Left colon (tissue), 2 donors: ENCODE results near the gene SIAE. TPM values are rescaled to one million over a fixed set of nuclear protein-coding genes. Genes with fewer than 3 reads are reported as not detected.

Source experiments
- ATAC-seq: fragments of 200-7000 bp; cut with Tn5 transposase; one replicate; pipeline ENCODE4 v1.9.1; 2020; ENCODE audit warnings: mild to moderate bottlenecking, moderate library complexity
- DNase-seq, 2 donors: peaks; one replicate each; pipeline ENCODE4 v3.0.0-alpha.2; 2020
- intact Hi-C, 2 donors: fragments of 100-400 bp; cut with DNase I in 1 of 2; cut with micrococcal nuclease in 1 of 2; formaldehyde crosslinking; loops; one replicate each; pipeline versions ENCODE4 v1.11.2 to v1.14.0; 2022; cut with DNase I, micrococcal nuclease
- total RNA-seq, 2 donors: library from RNA; stranded (reverse); fragmentation: NEBNext Ultra II Directional; extraction: Animal tissue kit (Norgen Biotek cat#: 25700); gene quantifications; one replicate each; pipeline ENCODE4 v1.2.1, GENCODE V29; 2021
- donor health status: DM: no; HTN: no; CAD: no.
- donor health status: DM: yes; HTN: yes; CAD: no.

The SIAE gene
- total RNA-seq, 2 donors from 2014 or later: 207 to 293 TPM

DNA sequence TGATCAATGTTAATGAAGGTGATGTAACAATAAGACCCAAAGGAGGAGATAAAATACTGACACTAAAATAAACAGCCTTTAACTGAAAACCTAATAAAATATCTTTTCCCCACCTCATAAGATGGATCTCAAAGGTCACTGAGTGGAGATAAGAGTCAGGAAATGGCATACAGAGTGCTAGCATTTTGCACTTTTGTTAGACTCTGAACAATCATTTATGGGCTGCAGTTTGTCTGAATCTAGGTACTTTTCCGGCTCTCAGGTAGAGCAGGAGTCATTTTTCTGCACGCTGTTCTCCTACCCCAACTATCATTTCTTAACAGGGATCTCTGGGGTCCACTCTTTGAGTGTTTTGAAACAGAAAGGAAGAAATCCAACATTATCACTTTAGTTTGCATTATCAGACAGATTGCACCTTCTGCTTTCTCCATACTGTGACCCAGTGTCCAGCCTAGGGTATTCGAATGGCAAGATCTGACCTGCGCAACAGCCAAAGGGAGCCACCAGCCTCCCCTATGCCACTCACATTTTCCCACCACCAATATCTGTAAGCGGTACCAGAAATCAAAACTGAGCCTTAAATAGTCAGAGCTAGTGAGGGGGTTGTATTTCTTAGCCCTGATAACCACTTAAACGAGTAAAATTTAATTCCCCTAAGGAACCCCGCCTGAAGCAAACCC, 863 bp downstream of the SIAE start:
- peak in 1 of 2 donors; percentile 10 for DNase-seq
- intact Hi-C loops: loop anchor here in 1 of 2 donors (10.0 kb wide), 1 partner anchor 92 kb away; the partner anchor contains the start of gene ESAM
- ATAC-seq: peak; percentile 66

DNA sequence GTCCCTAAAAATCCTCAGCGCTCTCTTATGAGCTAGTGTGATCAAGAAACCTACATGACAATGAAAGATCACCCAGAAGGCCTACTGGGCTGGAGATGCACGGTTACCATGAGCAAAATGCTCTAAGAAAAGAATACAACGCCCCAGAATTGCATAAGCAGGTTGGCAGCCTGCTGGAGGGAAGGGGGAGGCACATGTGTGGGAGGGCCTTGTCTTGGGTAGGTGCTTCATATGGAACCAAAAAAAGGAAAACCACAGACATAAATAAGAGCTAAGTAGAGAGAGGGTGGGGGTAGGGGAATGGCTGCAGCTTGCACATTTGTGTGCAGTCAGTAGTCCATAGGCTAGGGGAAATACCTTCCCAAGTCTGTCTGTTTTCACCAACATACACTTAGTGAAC, 2.8 kb downstream of the SIAE start:
- no peak for DNase-seq
- intact Hi-C loops: loop anchor here (2.0 to 10.0 kb wide), 2 partner anchors 92 to 94 kb away; partner anchors contain the start of gene ESAM (in 2 of the 2)
- ATAC-seq: no peak

DNA sequence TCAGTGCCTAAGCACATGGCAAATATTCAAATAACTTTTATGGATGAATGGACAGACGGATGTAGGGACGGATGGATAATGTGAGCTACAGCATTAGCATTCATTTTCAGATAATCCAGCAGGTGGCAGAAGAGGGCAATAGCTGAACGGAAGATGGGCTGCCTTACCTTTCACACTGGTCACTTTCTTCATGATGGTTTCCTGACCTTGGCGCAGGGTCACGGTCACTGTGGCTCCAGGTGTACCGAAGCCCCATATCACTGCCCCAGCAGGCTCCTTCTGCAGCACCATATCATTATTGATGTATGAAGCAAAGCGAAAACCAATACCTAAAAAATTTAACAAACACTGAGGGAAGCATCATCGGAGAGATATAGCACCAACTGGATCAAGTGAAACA, 4.3 kb downstream of the SIAE start:
- intact Hi-C loops: loop anchor here in 1 of 2 donors (10.0 kb wide), 1 partner anchor 166 kb away; no protein-coding TSS in a partner anchor

GRCh38 chr11:124667601-124668000, 5.9 kb downstream of the SIAE start:
- no peak for ATAC-seq
- intact Hi-C loops: loop anchor here in 1 of 2 donors (10.0 kb wide), 1 partner anchor 167 kb away; no protein-coding TSS in a partner anchor
- DNase-seq: no peak

More for the DNA sequence above, 4.3 kb downstream of the SIAE start:
- peak in 1 of 2 donors; percentile 32 for DNase-seq
- ATAC-seq: no peak

- ATAC-seq (no peak), DNase-seq (no peak)
- intact Hi-C loops: loop anchor here in 1 of 2 donors (10.0 kb wide), 1 partner anchor 171 kb away; no protein-coding TSS in a partner anchor
Observed at GRCh38 chr11:124663861-124664260, 9.7 kb downstream of the SIAE start.

DNA sequence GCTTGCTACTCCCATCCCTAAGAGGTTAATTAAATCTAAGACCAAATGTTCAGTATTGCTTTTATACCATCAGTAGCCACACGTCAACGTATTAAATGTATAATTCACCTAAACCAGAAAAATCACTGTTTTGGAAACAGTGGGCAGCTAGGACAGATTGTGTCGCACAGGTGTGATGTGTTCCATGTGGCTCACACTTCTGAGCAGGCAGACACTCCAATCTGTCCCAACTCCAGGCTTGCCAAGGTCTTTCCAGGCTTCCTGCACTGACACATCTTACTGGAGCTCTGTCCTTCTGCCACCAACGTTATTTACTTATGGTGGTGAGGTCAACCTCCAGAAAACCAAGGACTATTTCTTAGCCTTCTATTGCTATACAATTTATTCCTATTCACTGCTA, 11.4 kb downstream of the SIAE start:
- no peak for DNase-seq
- no peak for ATAC-seq
- intact Hi-C loops: loop anchor here in 1 of 2 donors (10.0 kb wide), 1 partner anchor 173 kb away; no protein-coding TSS in a partner anchor

GRCh38 chr11:124661553-124661952, 12.0 kb downstream of the SIAE start:
- intact Hi-C loops: loop anchor here in 1 of 2 donors (10.0 kb wide), 1 partner anchor 173 kb away; no protein-coding TSS in a partner anchor
- ATAC-seq (no peak), DNase-seq (no peak)

GRCh38 chr11:124658986-124659385, 14.6 kb downstream of the SIAE start:
- no peak for ATAC-seq

GRCh38 chr11:124658501-124658900, 15.0 kb downstream of the SIAE start:
- ATAC-seq (no peak), DNase-seq (no peak)
- intact Hi-C loops: no loop called here

More at GRCh38 chr11:124658986-124659385, 14.6 kb downstream of the SIAE start:
- intact Hi-C loops: no loop called here
- no peak for DNase-seq

GRCh38 chr11:124657904-124658303, 15.6 kb downstream of the SIAE start:
- DNase-seq (no peak), ATAC-seq (no peak)
- intact Hi-C loops: no loop called here

- no peak for ATAC-seq
- intact Hi-C loops: no loop called here
- no peak for DNase-seq
Observed at GRCh38 chr11:124656774-124657630, 16.5 kb downstream of the SIAE start.

GRCh38 chr11:124648610-124649009, 24.9 kb downstream of the SIAE start:
- ATAC-seq: no peak
- no peak for DNase-seq
- intact Hi-C loops: no loop called here

- DNase-seq: no peak
- intact Hi-C loops: no loop called here
- ATAC-seq: no peak
Observed at GRCh38 chr11:124646148-124646547, 27.4 kb downstream of the SIAE start.

GRCh38 chr11:124644426-124645280, 28.9 kb downstream of the SIAE start:
- DNase-seq (peak in 1 of 2 donors; percentile 49), ATAC-seq (peak; percentile 86)
- intact Hi-C loops: no loop called here

- ATAC-seq (no peak), DNase-seq (no peak)
- intact Hi-C loops: no loop called here
Observed at GRCh38 chr11:124643605-124644425, 29.7 kb downstream of the SIAE start.

DNA sequence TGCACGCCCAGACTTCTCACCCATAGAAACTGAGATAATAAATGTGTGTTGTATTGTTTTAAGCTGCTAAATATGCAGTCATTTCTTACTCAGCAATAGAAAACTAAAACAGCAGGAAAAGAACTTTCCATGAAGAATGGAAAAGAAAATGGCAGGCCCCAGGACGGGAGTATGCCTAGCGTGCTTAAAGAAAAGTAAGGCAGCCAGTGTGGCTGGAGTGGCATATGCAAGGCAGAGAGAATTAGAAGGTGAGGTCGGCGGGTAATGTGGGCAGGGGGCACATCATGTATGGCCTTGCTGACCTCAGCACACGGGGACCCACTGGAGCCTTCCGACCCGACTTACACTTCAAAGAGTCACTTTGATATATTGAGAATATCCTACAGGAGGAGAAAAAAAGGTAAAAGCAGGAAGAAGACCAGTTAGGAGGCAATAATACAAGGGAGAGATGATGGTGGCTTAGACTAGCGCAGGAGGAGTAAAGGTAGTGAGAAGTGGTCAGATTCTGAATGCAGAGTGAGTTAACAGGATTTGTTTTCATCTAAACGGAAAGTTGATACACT, 30.4 kb downstream of the SIAE start:
- DNase-seq (no peak), ATAC-seq (no peak)
- intact Hi-C loops: no loop called here

GRCh38 chr11:124642628-124643027, 30.9 kb downstream of the SIAE start:
- intact Hi-C loops: no loop called here
- DNase-seq: no peak
- ATAC-seq: no peak

GRCh38 chr11:124640666-124641065, 32.9 kb downstream of the SIAE start:
- intact Hi-C loops: no loop called here
- DNase-seq: no peak
- no peak for ATAC-seq
